Breast epithelium (tissue), 3 donors: Measurements from ENCODE around the gene DNAJC19.

Experiments
- POLR2A ChIP-seq: fragments of 450-650 bp; IDR thresholded peaks from one replicate; pipeline ENCODE4 v1.6.1; 2016; ENCODE audit warnings: antibody characterized with exemption, mild to moderate bottlenecking, moderate library complexity
- POLR2AphosphoS5 ChIP-seq, 3 donors: sonication (generic); formaldehyde crosslinking; IDR thresholded peaks; one replicate each; pipeline ENCODE4 v1.6.1; 2017; ENCODE audit warnings: antibody characterized with exemption in 3 of 3
- TF ChIP-seq, protein P1 (sequence below), 3 donors: fragments of 450-650 bp; IDR thresholded peaks; one replicate each; pipeline ENCODE4 v1.5.1; 2016 to 2017; ENCODE audit warnings: antibody characterized with exemption in 3 of 3, mild to moderate bottlenecking in 3 of 3, moderate library complexity in 3 of 3

DNA sequence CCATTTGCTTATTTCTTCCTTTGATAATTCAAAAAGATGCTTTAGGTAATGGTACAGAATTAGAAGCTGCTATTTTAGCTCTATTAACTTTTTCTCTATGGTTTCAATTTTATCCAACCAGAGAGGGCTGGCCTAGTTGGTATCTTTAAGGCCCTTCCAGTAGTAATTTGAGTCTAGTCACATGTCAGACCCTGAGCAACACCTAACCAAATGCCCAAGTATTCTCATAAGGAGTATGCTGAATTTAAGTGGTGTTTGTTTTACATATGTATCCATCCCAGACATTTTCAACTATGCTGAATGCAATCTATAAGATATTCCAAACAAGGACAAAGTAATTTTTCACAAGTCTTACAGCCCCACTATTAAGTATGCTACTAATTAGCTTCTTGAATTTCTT, 9.6 kb downstream of the DNAJC19 start:
- TF ChIP-seq, protein P1, sequence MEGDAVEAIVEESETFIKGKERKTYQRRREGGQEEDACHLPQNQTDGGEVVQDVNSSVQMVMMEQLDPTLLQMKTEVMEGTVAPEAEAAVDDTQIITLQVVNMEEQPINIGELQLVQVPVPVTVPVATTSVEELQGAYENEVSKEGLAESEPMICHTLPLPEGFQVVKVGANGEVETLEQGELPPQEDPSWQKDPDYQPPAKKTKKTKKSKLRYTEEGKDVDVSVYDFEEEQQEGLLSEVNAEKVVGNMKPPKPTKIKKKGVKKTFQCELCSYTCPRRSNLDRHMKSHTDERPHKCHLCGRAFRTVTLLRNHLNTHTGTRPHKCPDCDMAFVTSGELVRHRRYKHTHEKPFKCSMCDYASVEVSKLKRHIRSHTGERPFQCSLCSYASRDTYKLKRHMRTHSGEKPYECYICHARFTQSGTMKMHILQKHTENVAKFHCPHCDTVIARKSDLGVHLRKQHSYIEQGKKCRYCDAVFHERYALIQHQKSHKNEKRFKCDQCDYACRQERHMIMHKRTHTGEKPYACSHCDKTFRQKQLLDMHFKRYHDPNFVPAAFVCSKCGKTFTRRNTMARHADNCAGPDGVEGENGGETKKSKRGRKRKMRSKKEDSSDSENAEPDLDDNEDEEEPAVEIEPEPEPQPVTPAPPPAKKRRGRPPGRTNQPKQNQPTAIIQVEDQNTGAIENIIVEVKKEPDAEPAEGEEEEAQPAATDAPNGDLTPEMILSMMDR (IDR thresholded peaks at IDR 0.05): no peak
- no peak for TF ChIP-seq POLR2AphosphoS5 (IDR thresholded peaks at IDR 0.05)
- TF ChIP-seq POLR2A: no peak
